SK-MEL-5 (cell line): ENCODE data around the gene ENOX1. TPM values are rescaled to one million over a fixed set of nuclear protein-coding genes. Genes with fewer than 3 reads are reported as not detected.

Source experiments
- DNase-seq: peaks from one replicate; pipeline ENCODE4 v3.0.0-alpha.2; 2016; ENCODE audit warnings: low read depth, low spot score
- in situ Hi-C: cut with HindIII; loops from 2 replicates; pipeline ENCODE4 v1.10.0; 2016; ENCODE audit warnings: low sequenced_read_pairs, high pct_unique_total_duplicates, low pct_unique_long_range_greater_than_20kb
- total RNA-seq: library from RNA; depleted of rRNA; stranded (reverse); fragments of >200 nt; shearing (Covaris generic); gene quantifications from 2 replicates; pipeline ENCODE4 v1.2.3, GENCODE V29; 2014

The ENOX1 gene
- total RNA-seq, 1 experiment from 2014 or later: 14.2 TPM

DNA sequence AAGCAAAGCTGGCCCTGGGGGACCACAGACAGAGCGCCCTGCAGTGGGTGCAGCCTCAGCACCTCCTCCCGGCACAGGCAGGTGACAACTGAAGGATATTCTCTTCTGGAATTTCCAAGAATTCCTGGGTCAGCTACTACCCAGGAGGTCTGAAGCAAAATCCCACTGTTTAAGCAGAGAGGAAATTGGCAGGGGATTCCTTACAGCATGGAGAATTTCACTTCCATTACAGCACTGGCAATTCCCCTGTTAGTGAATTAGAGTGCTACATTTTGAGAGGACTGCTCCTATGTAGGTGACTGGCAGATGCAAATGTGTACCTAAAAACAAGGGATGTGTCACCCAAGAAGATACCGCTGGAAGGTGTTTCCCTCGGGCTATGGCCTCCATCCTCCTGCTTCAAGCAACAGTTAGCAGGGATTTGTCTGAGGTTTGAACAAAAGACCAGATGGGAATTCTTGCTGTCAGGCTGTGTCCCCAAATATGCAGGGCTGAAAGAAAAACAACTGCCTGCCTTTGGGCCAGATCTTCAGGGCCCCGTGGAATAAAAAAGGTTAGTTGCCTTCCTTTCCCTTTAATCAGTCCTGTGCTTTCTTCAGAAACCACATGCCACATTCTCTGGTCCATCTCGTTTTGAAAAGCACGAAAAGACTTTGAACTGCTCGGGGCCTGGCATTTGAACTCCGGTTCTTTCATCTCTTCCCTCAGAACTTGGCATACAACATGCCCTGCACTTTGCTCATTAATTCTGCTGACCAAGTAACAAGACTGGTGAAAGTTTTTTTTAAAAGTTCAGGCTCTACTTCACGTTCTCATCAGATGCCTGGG is 466.9 kb downstream of the ENOX1 start:
- in situ Hi-C loops: no loop called here
- DNase-seq: no peak

DNA sequence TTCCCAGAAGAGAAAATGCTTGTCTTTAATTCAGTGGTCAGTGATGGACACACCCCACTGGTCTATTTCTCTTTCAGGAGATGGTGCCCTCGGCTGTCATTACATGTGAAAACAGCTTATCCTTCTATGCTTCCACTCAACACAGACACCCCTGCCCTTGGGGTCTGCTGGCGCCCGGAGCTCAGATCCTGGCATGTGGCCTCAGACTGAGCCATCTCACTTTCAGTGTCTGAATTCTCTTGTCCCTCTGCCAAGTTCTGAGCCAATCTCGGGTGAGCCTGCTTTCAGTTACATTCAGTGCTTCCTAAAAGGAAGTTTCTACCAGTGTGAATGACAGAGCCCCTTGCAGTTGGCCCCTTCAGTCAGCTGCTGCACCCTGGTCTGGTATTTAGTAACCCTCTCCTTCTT is 469.8 kb downstream of the ENOX1 start:
- peak; percentile 5 for DNase-seq
- in situ Hi-C loops: no loop called here

DNA sequence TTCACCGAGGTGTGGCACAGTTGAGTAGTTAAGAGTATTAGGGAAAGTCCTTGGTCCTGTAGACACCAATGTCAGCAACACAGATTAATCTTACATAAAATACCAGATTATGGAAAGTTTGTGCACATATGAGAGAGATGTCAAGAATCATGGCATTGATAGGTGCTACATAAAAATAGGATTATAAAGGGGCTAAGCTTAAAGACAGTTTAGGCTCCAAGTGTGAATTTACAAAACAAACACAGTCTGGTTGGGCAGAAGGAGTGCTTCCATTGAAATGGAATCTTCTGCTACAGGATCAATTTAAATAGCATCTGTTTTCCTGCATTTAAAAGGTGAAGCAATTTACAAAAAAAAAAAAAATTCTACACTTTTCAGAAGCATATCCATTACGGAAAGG is 470.5 kb downstream of the ENOX1 start:
- in situ Hi-C loops: no loop called here
- DNase-seq: no peak

DNA sequence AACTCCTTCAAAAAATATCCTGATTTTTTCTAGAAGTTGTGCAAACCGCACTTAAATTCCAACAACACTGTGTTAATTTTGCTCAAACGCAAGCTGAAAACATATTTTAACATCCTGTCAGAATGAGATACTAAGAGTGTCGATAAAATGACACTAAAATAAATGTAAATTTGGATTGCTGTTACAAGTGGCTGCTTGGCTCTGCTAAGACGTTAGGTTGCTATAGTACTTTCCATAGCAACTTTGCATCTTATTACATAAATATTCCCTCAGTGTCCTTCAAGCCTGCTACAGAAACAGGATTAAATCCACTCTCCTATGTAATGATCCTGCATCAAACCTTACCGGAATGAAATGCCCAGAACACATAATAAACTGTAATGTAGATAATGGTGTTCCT is 471.2 kb downstream of the ENOX1 start:
- in situ Hi-C loops: no loop called here
- no peak for DNase-seq

DNA sequence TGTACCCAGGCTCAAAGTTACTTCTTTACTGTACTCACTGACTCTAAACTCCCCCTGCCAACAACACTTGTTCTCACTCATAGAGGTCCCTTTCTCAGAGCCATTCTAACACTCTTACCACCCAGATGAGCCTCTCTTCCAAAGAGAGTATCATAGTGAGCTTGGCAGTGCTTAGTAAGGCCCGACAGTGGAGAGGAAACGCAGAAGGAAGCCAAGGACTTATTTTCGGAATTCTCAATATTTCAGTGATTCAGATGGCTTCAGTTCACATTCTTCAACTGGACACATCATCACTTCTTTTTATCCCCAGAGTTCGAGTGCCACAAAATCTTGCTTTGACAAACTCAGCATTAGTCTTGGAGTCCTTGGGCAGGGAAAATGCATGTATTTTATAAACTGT is 477.5 kb downstream of the ENOX1 start:
- in situ Hi-C loops: no loop called here
- DNase-seq: no peak

DNA sequence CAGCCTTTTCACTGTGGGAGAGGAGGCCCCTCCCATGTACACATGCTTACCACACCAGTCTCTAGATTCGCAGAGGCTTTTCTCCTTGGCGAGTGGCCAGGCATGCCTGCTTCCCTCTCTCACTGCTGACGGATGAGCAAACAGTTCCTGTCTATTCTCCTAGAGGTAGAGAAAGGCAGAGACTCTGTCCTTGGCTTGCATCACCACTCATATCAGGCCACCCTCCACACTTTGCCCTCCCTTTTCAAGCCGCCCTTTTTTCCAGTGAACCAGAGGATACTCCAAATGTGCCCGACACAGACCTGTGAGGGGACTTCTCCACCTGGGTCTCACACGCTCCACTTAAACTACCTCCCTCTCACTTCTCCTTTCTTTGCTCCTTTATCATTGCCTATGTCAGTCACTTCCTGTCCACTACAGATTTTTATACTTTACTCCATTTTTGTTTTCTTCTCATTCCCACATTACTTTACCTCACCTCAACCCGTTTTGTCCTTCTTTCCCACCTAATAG is 478.8 kb downstream of the ENOX1 start:
- in situ Hi-C loops: no loop called here

DNA sequence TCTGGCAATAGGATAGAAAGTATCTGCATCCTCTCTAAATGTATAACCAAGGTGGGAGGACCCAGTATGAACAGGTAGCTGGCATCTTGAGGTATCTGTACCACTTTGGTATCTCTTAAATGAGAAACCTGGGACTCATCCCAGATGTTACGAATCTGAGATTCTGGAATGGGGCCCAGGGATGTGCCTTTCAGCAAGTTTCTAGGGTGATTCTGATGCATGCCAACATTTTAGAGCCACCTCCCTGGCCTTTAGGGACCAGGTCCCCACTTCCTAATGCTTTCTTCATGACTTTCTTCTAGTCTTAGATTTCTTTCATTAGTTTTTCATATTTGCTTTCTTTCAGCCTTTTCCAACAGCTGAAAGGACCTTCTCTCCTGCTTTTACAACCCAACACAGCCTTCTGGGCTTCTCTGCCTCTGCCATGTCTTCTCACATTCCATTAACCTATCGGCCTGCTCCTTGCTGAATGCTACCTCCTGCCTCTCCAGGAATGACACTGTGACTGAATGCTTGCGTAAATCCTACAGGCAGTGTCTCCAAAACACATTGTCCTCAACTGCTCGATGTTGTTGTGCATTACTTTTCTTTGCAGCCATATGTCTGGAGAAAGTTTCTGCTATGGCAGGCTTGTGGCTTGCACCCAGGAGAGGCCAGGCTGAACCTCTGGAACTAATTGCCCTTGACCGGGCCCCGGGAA is 479.4 kb downstream of the ENOX1 start:
- no peak for DNase-seq
- in situ Hi-C loops: no loop called here

More for the DNA sequence above, 478.8 kb downstream of the ENOX1 start:
- DNase-seq: peak; percentile 75

DNA sequence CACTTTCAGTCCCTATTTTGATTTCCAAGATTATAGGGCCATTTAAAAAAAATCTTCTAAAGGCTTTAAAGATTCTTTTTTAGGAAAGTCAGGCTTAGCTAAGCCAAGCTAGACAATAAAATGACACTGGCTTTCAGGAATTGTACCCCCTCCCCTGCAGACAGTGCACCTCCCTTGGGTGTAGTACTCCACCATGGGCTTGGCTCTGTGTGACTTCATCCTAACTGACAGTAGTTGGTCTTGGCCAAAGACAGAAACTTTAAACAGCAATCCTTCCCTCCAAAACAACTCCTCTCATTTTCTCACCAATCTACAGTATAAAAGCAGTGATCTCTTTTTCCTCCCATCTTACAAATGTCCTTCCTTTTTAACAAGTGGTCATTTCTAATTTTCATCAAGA is 480.4 kb downstream of the ENOX1 start:
- in situ Hi-C loops: no loop called here
- no peak for DNase-seq

DNA sequence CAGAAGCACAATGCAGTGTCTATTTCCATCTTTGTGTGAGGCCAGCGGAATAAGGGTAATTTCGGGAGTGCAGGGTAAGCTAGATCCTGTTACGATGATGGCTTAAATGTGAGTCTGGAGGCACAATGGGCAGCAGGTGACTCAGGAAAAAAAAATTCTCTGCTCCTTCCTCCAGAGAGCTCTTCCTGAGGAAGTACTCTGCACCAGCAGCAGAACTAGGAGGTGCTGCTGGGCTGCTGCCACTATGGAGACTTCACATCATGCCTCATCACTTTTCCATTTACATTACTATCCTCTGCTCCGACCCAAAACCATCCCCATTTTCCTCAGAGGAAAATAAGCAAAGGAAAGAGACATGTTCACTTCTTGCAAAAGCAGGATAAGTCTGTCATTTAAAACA is 481.4 kb downstream of the ENOX1 start:
- in situ Hi-C loops: no loop called here
- DNase-seq: no peak

DNA sequence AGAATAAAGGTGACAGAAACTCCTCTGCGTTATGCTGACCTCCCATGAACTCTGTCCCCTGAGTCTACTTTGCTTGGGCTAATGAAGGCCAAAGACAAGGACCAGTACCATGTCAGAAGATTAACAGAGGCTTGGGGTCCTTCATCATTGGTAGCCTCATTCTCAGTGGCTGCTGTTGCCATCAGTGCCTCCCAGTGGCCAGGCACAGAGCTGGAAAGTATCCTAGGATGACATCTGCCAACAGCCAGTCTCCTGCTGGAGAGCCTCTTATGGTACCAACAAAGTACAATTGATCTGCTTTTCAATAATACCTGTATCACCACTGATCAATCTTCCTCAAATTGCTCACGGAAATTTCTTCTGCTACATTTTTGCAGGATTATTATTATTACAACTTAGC is 481.8 kb downstream of the ENOX1 start:
- peak; percentile 31 for DNase-seq

DNA sequence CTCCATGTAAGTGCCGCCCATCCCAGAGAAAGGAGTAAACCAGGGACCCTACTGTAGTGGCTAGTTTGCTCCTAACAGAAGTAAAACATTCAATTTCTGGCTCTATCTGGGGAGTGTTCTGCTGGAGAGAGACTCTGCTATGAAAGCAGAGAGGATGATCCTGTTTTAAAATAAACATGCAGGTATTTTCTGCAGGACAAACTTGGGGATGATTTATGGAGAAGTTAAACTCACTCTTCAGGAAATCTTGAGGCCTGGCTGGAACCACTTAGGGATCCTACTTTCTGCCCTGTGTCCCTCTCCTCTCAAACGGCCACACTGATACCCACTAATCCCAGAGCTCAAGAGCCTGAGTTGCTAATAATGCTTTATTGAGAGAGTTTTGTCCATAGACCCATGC is 482.3 kb downstream of the ENOX1 start:
- DNase-seq: no peak
- in situ Hi-C loops: no loop called here

More for the DNA sequence above, 481.8 kb downstream of the ENOX1 start:
- in situ Hi-C loops: no loop called here

DNA sequence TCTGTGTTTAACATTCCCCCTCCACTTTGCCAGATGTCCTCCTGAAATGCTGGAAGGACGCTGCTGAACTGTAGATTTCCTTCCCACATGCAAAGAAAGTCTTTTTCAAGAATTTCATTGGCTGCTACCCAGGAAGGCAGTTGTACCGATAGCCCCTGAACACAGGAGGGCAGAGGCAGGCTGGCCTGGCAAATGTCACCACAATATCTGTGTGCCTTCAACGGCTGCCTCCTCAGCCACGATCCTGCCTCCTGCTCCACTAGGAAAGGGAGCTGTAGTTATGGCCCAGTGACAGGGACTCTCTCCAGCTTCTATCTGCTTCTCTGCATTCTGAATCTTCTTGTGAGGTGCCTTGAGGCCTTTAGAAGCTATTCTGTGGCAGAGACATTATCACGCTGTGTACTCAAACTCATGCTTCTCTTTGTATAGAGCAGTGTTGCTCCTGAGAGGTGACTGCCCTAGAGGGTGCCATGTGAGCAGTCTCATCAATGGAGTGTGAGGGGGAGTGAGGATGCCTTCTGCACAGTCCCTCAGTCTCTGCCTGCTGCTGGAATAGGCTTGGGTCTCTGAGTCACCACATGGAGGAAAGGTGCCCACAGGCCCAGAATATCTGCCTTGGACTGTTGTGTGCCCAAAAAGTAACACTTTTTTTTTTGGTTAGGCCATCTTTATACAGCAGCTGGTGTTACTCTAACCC is 483.6 kb downstream of the ENOX1 start:
- DNase-seq: peak; percentile 84
- in situ Hi-C loops: no loop called here

DNA sequence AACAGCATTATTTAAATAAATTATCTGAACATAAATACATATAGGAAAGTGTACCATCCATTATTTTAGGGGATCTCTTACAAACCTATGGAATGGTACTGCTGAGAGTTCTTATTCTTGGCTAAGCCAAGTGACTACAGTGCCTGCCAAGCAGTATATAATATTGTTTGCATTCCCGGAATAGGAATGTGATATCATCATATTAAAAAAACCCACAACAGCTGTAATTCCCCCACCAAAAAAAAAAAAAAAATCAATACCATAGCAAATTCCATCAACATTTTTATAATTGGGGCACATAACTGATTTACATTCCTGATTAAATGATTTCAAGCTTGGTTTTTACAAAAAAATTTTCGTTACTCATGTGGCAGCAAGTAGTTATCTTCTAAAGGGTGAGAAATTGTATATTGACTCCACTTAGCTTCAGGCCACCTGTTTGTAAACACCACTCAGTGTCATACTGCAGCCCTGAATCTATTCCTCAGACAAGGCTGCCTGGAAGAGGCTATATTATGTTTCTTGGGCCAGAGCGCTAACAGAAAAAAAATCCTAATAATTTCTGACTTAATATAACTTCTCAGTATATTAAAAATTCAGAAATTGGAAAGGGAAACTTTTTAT is 485.3 kb downstream of the ENOX1 start:
- in situ Hi-C loops: no loop called here

DNA sequence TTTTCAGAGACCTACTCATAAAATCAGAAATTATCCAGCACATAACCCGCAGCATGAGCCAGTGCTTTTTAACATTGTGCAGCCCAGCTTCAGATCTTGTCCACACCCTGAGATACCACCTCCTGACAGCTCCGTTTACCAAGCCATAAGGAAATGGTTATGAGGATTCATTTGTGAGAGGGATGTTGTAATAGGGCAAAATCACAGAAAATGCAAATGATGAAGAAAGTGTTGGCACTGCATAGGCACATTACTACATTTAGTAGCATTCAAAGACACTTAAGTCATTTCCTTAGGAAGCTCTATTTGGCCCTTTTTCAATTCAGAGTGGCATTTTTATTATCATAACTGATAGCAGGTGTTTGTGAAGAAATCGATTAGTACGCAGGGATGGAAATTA is 485.9 kb downstream of the ENOX1 start:
- DNase-seq: no peak
- in situ Hi-C loops: no loop called here

More for the DNA sequence above, 485.3 kb downstream of the ENOX1 start:
- no peak for DNase-seq

DNA sequence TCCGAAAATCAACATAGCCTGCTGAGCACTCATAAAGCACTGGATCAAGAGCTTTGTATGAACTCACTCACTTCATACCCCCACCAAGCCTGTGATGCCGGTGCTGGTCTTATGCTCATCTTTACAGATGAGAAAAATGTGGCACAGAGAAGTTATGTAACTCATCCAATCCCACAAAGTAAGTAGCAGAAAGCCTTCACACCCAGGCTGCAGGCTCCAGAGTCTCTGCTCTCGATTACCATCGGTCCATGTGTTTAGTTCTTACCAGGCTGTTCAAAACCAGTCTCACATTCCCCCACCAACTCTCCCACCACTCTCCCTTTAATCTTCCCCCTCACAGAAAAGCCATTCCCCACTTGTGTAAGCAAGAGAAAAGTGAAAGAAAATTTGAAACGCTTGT is 487.4 kb downstream of the ENOX1 start:
- in situ Hi-C loops: no loop called here
- no peak for DNase-seq

DNA sequence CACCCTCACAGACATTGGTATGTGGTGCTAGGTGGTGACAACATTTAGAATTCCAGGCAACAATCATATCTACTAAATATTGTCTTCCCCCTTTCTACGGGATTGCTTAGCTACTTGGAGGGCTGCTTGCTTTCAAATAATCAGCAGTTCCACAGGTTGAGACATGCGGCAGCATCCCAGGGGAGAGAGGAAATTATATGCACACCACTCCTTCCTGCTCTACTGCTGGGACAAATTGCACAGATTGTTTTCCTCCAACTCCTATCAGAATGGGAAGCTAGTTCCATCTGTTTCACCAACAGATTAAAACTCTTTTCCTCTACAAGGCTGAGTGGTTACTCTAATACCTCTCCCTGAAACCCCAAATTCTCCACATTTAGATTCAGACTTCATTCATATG is 488.0 kb downstream of the ENOX1 start:
- in situ Hi-C loops: no loop called here

DNA sequence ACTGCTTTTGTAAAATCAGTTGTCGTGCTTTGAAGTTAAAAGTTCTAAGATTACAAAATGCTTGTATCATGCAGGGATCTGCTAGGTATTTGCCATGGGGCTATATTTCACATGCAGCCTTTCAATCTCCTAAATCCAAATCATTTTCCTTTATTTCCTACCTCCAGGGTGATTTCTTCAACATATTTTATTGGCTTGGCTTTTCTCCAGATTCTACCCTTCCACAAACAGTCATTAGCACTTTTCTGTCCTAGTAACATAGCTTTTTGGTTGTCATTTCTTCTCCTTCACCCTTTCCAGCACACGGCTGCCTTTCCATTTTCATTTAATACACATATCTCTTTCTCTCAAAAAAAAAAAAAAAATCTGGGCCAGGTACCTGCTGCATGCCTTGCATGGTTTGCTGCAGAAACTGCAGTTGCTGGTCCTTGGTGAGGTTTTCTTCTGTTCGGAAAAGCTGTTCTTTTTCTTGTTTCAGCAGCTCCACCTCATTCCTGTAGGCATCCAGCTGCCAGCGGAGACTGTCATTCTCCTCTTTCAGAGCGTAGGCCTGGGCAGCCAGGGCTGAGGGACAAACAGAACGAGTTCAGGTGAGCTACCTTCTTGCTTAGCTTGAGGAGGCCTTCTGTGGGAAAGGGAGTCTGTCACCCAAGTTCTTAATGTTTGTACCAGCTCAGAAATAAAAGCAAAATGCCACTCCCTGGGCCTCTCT is 488.6 kb downstream of the ENOX1 start:
- DNase-seq: no peak
- in situ Hi-C loops: no loop called here

More for the DNA sequence above, 488.0 kb downstream of the ENOX1 start:
- no peak for DNase-seq
